GM19463 (cell line): Measurements from ENCODE around the gene IQSEC3.
A peak's percentile ranks its signal among the peaks of the same experiment; 100 is the strongest.

Experiments
- ATAC-seq: cut with Tn5 transposase; IDR thresholded peaks from one replicate; pipeline ENCODE4 v1.9.1; 2021; ENCODE audit warnings: mild to moderate bottlenecking, moderate library complexity; ENCODE audit not compliant: unreplicated experiment

Gene IQSEC3

DNA sequence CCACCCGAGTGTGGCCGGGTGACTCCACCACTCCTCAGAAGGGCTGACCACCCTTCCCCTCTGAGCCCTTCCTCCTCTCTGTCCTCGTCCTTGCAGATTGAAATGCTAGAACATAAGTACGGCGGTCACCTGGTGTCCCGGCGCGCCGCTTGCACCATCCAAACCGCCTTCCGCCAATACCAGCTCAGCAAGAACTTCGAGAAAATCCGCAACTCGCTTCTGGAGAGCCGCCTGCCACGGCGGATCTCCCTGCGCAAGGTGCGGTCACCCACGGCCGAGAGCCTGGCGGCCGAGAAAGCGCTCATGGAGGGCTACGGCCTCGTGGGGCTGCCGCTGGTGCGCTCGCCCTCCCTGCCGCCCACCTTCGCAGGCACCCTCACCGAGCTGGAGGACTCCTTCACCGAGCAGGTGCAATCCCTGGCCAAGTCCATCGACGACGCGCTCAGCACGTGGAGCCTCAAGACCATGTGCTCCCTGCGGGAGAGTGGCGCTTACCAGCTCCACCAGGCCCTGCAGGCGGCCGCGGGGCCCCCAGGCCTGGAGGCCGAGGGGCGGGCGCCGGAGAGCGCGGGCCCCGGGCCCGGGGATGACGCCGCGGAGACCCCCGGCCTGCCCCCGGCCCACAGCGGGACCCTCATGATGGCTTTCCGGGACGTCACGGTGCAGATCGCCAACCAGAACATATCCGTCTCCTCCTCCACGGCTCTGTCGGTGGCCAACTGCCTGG lies 71.8 kb downstream of the IQSEC3 start:
- ATAC-seq, result no peak

DNA sequence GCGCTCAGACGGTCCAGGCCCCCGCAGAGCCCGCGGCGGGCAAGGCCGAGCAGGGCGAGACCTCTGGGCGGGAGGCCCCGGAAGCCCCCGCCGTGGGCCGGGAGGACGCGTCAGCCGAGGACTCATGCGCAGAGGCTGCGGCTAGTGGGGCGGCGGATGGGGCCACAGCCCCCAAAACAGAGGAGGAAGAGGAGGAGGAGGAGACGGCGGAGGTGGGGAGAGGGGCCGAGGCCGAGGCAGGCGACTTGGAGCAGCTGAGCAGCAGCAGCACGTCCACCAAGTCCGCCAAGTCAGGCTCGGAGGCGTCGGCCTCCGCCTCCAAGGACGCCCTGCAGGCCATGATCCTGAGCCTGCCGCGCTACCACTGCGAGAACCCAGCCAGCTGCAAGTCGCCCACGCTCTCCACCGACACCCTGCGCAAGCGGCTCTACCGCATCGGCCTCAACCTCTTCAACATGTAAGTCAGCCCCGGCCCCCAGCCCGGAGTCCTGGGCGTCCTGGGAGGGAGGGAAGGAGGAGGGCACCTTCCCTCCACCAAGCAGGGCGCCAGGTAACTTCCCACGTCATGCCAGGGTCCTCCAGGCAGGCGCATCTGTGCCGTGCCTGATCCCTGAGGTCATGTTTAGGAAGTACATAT lies 72.4 kb downstream of the IQSEC3 start:
- ATAC-seq, result no peak

DNA sequence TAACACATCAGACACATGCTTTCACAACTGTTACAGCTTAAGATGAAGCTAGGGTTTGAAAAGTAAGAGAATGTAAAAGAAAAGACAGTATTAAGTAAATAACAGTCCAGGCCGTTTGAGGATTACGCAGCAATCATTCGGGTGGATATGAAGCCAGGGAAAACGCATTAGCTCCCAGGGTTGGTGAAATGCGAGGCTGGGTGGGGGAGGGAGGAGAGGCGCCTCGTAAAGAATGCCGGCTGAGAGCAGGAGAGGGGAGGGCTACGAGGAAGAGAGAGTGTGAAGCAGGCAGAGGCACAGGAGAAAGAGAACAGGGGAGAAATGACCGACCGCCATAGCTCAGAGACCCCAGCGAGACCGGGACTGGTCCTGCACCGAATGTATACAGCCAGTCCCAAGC lies 73.0 kb downstream of the IQSEC3 start:
- ATAC-seq, result no peak

DNA sequence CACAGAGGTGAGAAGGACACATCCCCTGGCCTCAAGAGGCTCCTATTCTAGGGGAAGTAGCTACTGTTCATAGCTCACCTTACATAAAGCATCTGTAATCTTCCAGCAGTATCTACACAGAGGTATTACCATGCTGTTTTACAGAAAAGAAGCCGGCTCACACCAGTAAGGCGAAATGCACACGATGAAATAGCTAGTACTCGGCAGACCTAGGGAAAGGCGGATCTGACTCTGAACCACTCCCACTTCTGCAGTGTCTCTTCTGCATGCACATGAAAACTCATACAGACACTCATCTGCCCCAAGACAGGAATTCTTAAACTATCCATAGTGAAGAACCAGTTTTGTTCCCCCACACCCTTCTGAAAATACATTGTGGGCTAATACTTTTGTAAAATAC lies 73.6 kb downstream of the IQSEC3 start:
- ATAC-seq, result no peak

DNA sequence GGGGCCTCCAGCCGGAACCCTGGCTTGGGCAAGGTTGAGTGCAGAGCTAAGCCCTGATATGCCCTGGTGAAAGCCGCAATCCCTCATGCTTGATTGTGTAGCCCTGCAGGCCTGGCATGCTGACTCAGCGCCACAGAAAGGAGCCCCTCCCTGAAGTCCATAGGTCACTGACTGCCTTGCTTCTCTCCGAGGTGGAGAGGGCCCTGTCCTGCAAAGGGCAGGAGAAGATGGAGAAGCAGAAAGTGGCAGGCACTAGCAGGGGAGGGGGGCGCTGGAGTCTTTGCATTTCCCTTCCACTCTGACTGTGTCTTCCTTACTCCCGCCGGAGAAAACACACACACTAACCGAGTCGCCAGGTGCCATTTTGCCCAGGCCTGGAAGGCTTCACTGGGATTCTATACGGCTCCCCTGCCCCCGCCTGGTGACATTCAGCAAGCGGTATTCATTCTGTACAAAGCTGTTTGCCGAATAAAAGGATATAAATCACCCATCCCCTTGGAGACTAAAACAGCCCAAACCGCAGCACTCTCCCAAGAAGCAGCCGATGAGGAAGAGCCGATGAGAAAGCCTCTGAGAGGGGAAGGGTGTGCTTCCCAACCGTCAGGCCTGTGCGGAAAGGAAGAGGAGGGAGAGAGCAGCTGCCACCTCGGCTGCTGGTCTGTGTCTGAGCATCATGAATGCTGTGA lies 77.5 kb downstream of the IQSEC3 start:
- ATAC-seq, result no peak

DNA sequence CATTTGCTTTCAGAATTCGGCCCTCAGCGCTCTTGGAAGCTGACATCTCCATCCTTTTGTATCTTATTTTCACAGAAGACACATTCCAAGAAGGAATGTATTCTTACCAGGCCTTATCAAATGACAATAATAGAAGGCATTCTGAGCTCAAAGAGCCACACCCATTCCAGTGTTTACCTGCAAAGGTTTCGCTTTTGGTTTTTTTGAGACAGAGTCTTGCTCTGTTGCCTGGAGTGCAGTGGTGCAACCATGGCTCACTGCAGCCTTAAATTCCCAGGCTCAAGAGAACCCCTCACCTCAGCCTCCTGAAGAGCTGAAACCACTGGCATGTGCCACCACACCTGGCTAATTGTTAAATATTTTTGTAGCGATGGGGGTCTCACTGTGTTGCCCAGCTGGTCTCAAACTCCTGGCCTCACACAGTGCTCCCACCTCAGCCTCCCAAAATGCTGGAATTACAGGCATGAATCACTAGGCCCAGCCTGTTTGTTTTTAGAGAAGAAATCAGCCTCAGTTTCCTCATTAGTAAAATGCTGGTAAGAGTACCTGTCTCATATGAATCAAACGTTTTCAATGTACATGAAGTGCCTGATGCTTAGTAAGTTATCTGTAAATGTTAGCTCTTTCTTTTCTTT lies 78.2 kb downstream of the IQSEC3 start:
- no peak for ATAC-seq

DNA sequence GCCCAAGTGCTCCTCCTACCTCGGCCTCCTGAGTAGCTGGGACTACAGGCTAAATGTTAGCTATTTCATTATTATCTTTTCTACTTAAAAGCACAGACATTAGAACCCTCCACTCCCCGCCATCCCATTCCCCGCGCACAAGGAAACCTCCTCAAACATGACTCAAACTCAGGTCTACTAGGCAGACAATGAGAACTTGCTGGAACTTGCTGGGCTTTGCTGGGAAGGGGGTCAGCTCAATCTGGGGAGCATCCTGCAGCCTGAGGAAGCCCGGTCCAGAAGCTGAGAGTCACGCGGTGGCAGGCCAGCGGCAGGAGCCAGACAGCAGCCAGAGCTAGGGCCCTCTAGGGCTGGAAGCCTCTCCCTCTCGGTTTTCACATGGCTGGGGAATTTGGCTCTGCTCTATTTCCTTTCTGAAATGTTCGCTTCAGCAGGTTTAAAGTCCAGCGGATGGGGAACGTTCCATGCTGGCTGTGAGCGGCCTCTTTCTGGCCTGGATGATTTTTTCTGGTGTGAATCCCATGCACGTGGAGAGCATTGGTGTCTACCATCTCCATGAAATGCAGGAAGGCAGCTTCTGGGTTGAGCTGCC lies 78.9 kb downstream of the IQSEC3 start:
- no peak for ATAC-seq

DNA sequence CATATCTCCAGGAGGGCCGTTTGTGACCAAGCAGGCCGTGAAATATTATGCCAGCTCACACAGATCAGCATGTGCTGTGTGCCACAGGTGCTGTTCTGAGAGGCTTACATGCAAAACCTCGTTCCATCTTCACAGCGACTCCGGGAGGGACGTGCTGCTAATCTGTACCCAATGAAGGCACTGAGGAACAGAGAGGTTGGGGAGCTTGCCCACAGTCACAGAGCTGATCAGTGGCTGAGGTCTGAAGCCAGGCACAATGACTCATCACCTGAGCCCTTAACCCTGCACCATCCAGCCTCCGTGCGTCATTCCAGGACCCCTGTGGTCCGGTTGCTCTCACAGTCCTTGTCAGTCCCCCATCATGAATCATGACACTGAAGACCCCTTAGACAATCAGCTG lies 80.7 kb downstream of the IQSEC3 start:
- ATAC-seq, result no peak

DNA sequence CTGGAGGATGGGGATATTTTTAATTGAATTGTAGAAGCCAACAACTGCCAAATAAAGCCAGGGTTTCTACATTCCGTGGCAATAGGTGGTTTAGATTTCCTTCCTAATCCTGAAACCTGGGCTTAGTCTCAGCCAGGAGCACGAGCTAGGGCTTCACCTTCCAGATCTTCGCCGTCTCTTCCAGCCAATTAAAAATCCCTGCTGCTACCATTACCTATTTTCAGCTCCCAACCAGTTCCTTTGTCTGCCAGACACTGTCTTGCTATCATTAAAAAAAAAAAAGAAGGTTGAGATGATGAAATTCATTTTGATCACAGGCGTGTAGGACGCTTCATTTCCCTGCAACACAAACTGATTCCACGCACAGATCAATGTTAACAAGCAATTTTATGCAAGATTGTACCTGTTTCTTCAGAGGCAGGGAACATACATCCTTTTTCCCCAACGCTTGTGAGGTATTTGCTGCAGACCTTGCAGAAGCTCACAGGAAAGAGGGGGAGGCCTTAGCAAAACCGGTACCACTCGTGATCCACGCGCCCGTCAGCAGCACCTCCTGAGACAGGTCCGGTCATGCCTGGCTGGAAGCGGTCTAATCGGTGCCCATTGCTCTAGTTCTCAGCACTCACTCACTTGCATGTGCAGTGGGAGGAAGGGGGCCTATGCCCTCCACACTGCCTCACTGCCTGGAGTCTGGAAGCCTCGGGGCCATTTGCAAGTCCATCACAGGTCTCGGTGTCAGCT lies 82.3 kb downstream of the IQSEC3 start:
- no peak for ATAC-seq

DNA sequence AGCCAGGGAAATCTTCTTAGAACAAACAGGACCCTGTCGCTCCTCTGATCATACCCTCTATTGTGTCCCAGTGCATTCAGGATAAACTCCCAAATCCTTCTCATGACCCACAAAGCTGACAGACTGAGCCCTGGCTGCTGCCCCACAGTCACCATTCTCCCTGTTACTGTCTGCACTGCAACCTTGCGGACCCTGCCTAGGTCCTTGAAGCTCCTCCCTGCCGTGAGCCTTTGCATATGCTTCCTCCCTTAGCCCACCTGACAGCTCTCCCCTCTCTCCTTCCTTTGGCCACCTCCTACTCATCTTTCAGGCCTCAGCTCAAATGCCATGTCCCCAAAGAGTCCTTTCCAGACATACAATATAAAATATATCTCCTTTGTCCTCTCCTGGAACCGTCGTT lies 85.0 kb downstream of the IQSEC3 start:
- ATAC-seq, result no peak

DNA sequence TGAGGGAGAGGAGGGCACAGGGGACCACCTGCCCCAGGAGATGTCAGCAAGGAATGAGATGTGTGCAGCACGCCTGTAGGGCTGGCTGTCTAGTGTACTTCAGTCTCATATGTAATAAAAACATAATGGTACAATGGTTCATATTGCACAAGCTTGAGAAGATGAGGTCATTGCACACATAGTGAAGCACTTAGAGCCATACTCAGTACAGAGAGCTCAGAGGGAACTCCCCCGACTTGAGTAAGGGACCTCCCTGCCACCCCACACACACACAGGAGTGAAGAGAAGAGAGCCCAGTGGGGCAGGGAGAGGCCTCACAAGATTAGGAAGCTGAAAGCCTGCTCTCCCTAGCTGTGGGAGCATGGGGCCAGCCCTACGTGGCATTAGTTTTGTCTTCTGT lies 85.9 kb downstream of the IQSEC3 start:
- ATAC-seq, result no peak

DNA sequence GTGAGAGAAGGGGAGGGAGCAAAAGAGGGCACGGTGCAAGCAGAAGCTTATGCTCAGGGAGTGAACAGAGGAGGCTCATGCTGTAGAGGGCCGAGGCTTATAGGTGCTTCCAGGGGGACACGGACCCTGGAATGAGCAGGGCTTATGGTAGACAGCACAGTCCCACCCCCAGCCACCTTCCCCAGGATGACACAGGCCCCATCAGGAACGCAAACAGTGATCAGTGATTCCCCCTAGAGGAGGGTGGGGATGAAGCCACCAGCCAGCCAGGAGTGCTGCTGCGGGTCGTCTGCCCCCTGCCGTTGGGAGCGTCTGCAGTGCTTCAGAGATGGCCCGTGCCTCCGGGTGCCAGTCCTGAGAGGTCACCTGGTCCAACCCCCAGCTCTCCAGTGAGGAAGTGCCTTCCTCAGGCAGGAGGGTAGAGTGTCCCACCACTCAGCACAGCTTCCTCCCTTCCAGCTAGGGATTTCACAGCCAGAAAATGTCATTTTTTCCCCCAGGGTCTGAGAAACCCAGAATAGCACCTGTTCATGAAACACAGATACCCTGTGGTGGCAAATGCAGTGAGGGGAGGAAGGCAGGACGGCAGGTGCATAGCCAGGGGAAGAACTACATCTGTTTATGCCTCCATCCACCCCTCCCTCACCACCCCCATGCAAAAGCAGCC lies 86.6 kb downstream of the IQSEC3 start:
- peak; percentile 57 for ATAC-seq

DNA sequence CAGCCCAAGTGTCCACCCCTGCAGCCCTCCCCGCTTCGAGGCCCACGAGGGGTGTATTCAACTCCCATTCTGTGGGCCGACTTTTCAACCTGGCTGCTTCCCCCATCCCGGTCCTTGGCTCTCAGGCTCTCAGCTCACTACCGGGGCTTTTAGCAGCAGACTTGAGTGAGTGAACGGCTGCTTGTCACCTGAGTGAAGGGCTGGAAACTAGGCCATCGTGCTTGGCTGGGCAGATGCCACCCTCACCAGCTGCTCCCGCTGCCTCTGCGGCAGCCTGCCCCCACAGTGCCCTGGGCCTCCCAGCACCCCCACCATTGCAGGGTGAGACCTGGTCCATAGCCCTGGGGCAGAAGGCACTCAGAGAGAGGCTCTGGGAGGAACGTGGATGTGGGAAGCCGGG lies 87.5 kb downstream of the IQSEC3 start:
- no peak for ATAC-seq

DNA sequence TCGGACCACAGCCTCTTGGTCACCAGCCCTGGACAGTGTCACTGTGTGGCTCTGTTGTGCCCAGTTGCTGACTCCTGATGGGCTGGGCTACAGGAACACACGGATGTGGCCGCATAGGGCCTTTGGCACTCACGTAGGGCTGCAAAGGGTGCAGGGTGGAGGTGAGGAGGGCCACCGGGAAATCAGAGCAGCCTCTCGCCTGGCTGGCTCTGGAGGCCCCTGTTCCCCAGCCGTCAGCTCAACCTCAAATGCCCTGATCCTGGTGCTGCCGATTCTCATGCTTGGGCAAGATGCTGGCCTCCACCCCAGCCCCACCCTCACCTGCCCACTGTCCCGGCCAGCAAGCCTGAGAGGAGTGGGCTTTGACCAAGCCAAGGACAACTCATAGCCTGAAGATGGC lies 88.4 kb downstream of the IQSEC3 start:
- no peak for ATAC-seq

DNA sequence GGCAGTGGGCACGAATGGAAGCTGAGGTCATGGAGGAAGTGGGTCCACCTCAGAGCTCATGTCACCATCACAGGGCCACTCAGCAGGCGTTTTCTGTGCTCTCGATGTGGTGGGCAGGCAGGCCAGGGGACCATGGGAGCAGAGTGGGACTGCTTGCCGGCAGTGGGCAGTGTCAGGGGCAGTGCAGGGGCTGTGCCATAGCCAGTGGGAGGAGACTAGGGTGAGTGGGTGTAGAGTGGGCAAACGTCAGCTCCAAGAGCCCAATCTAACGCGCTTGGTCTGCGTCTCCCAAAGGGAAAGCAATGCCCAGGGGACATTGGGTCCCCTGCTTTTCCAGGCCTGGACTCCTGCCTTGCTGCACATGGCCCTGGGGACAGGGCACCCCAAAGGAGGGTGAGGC lies 89.1 kb downstream of the IQSEC3 start:
- ATAC-seq, result no peak

DNA sequence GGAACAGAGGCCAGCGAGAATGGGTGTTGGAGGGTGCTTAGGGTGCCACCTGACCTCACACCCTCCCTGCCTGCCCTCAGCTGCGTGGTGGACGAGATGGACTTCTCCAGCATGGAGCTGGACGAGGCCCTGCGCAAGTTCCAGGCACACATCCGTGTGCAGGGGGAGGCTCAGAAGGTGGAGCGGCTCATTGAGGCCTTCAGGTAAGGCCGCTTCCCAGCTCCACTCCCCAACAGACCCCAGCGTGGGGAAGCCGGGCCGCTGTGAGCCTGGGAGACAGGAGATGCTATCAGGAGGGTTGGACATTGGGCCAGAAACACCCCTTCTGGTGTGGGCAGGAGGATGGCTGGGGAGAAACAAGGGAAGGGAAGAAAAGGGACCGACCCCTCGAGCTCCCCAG lies 90.4 kb downstream of the IQSEC3 start:
- no peak for ATAC-seq

DNA sequence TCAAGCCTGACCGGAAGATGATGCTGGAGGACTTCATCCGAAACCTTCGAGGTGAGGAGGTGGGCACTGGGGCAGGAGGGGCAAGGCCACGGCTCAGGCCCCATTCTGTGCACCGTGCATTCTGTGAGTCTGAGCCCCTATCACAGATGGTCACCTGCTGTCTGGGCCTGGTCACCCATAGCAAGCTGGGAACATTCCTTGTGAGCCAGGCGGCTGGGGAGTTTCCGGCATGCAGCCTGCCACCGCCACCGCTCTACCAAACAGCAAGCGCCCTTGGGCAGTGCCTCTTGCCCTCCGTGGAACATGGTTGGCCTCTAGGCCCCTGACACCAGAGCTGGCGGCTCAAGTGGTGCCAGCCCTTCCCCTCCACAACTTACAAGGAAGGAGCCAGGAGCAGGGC lies 91.1 kb downstream of the IQSEC3 start:
- ATAC-seq, result no peak

DNA sequence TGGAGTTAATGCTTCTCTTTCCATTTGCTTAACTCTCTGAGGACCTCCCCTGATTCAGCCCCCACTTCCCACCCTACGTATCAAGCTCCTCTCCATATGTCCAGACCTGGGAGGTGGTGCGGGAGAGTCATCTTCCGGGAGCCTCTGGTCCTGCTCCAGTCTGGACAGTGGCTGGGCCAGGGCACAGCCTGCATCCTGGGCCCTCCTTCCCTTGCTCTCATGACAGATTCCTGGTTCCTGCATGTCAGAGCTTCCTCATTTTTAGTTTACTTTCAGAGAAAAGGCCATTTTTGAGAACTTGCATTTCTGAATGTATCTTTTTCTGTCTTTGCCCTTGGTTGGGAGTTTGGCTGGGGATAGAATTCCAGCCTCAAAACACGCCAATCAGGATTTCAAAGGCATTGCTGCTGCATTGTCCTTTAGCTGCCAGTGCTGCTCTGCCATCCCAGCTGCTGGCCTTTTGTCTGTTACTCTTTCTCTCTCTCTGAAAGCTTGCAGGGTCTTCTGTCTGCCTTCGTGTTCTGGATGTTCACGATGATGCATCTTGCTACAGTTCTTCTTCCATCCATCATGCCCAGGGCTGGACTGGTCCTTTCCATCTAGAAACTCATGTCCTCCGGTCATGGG lies 92.7 kb downstream of the IQSEC3 start:
- no peak for ATAC-seq

DNA sequence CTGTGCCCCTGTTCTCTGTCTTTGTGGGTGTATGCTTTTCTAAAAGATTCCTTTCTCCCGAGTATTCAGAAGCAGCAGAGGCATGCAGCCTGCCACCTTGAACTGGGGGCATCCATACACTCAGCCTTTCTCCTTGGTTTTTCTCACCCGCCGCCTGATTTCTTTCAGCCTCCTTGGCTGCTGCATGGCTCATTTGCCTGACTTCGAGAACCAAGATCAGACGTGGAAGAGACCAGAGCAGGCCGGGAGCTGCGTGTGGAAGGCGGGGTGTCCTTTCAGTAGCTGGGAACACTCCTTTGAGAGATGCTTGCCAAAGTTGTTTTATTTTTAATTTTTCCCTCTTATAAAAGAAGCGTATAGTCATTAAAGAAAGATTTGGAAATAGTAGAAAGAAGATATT lies 94.3 kb downstream of the IQSEC3 start:
- no peak for ATAC-seq

DNA sequence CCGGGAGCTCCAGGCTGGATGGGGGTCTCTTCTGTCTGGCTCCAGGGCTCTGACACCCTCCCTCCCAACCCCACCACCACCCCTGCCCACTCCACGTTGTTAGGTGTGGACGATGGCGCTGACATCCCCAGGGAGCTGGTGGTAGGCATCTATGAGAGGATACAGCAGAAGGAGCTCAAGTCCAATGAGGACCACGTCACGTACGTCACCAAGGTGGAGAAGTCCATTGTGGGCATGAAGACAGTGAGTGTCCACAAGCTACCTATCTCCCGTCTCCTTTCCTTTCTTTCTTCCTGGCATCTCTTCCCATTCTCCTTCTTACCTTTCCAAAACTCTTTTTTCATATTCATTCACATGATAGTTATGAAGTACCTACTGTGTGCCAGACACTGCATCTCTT lies 95.3 kb downstream of the IQSEC3 start:
- ATAC-seq, result no peak
